ENCODE results near the gene DSTN. TPM values are rescaled to one million over a fixed set of nuclear protein-coding genes. Genes with fewer than 3 reads are reported as not detected.

DSTN gene
- total RNA-seq, 6 experiments from 2014 or later = 65.8 to 94.4 (median 86.9) TPM

GRCh38 chr20:17530716-17531664 lies 38.9 kb upstream of the DSTN start, which contains the start of gene BFSP1:
TSS of gene BFSP1 (minus strand) at chr20:17531379. CDS start at chr20:17531329, 50 bp downstream.
- peak within 1 kb of the TSS; percentile 17 to 48 (median 26) for H3K27ac ChIP-seq
- peak; percentile 74 to 78 (median 75) for DNase-seq
- WGBS (ENCODE audit: insufficient coverage, low coverage, low lambda C conversion rate, missing lambda C conversion rate) = 1% methylated on average over 58 of the region's 111 CpGs

GRCh38 chr20:17531665-17532025 lies 38.2 kb upstream of the DSTN start:
- intact Hi-C loops (cut with DNase I) = loop anchor here (10.0 kb wide), 1 partner anchor 83 kb away; no protein-coding TSS in a partner anchor

More at GRCh38 chr20:17530716-17531664, 38.9 kb upstream of the DSTN start, which contains the start of gene BFSP1:
- no peak for TF ChIP-seq POLR2A (IDR thresholded peaks at IDR 0.05)
- peak in 1 of 4 donors; percentile 11 for TF ChIP-seq CTCF (IDR thresholded peaks at IDR 0.05)
- ATAC-seq = peak; percentile 83 to 90 (median 88)
- intact Hi-C loops (cut with DNase I) = loop anchor here (10.0 kb wide), 1 partner anchor 84 kb away; no protein-coding TSS in a partner anchor
- no peaks in the 10 kb centered on the region for H3K36me3 ChIP-seq
- peak within 1 kb of the TSS; percentile 35 to 57 (median 45) for H3K4me3 ChIP-seq
- no peaks in the 10 kb centered on the region for H3K4me1 ChIP-seq
- no peaks in the 10 kb centered on the region for H3K9me3 ChIP-seq
- H3K27me3 ChIP-seq = no peaks in the 10 kb centered on the region

GRCh38 chr20:17533396-17533795 lies 36.5 kb upstream of the DSTN start:
- TF ChIP-seq POLR2A (IDR thresholded peaks at IDR 0.05) (no peak), CTCF (IDR thresholded peaks at IDR 0.05) (no peak)
- DNase-seq (no peak), ATAC-seq (no peak)
- WGBS (ENCODE audit: insufficient coverage, low coverage, low lambda C conversion rate, missing lambda C conversion rate) = 58% methylated on average over 1 of the region's 1 CpG
- no peaks in the 10 kb centered on the region for H3K4me1 ChIP-seq
- intact Hi-C loops (cut with DNase I) = loop anchor here (10.0 kb wide), 1 partner anchor 81 kb away; no protein-coding TSS in a partner anchor
- H3K9me3 ChIP-seq = no peaks in the 10 kb centered on the region
- no peaks in the 10 kb centered on the region for H3K36me3 ChIP-seq
- no peaks in the 10 kb centered on the region for H3K27me3 ChIP-seq
- no peak overlapping the region for H3K4me3 ChIP-seq
- H3K27ac ChIP-seq = no peak overlapping the region

More at GRCh38 chr20:17531665-17532025, 38.2 kb upstream of the DSTN start:
- H3K27me3 ChIP-seq = no peaks in the 10 kb centered on the region
- TF ChIP-seq CTCF (IDR thresholded peaks at IDR 0.05) (no peak), POLR2A (IDR thresholded peaks at IDR 0.05) (no peak)
- H3K4me1 ChIP-seq = no peaks in the 10 kb centered on the region
- ATAC-seq (no peak), DNase-seq (no peak)
- WGBS (ENCODE audit: insufficient coverage, low coverage, low lambda C conversion rate, missing lambda C conversion rate) = 76% methylated on average over 5 of the region's 5 CpGs
- peak overlapping the region; percentile 35 to 57 (median 45) for H3K4me3 ChIP-seq
- H3K36me3 ChIP-seq = no peaks in the 10 kb centered on the region
- H3K27ac ChIP-seq = peak overlapping the region in 2 of 3 donors; percentile 26 to 48
- H3K9me3 ChIP-seq = no peaks in the 10 kb centered on the region

GRCh38 chr20:17534077-17534476 lies 35.8 kb upstream of the DSTN start:
- Histone ChIP-seq H3K36me3 (no peaks in the 10 kb centered on the region), H3K4me3 (no peak overlapping the region), H3K27me3 (no peaks in the 10 kb centered on the region), H3K27ac (no peak overlapping the region), H3K9me3 (no peaks in the 10 kb centered on the region), H3K4me1 (no peaks in the 10 kb centered on the region)
- ATAC-seq (no peak), DNase-seq (no peak)
- intact Hi-C loops (cut with DNase I) = loop anchor here (10.0 kb wide), 1 partner anchor 81 kb away; no protein-coding TSS in a partner anchor
- WGBS (ENCODE audit: insufficient coverage, low coverage, low lambda C conversion rate, missing lambda C conversion rate) = 78% methylated on average over 3 of the region's 3 CpGs
- TF ChIP-seq POLR2A (IDR thresholded peaks at IDR 0.05) = no peak
- no peak for TF ChIP-seq CTCF (IDR thresholded peaks at IDR 0.05)
